Esophagus mucosa (tissue), 1 donor: ENCODE results near the gene PDLIM4. TPM values are rescaled to one million over a fixed set of nuclear protein-coding genes. Genes with fewer than 3 reads are reported as not detected.
A peak's percentile ranks its signal among the peaks of the same experiment; 100 is the strongest.

Experiments
- ATAC-seq: fragments of 200-7000 bp; cut with Tn5 transposase; one replicate; pipeline ENCODE4 v1.9.1; 2020
- total RNA-seq: library from RNA; stranded (reverse); gene quantifications from one replicate; pipeline ENCODE4 v1.2.4, GENCODE V29; 2023
- donor health status: DM: yes; HTN: yes; CAD: no.

The PDLIM4 gene
- 26.9 TPM for total RNA-seq

GRCh38 chr5:132257131-132258101 lies at the start of gene PDLIM4:
TSS of gene PDLIM4 (plus strand) at chr5:132257696. CDS start at chr5:132257735, 39 bp downstream.
- ATAC-seq: no peak

GRCh38 chr5:132207778-132208177 lies 49.7 kb upstream of the PDLIM4 start:
- no peak for ATAC-seq

GRCh38 chr5:132209131-132209530 lies 48.4 kb upstream of the PDLIM4 start:
- ATAC-seq: no peak

GRCh38 chr5:132209901-132210545 lies 47.5 kb upstream of the PDLIM4 start:
- no peak for ATAC-seq

- ATAC-seq: no peak
These were observed 46.6 kb upstream of the PDLIM4 start for GRCh38 chr5:132210944-132211343.

- ATAC-seq: no peak
These were observed 45.7 kb upstream of the PDLIM4 start for GRCh38 chr5:132211787-132212186.

GRCh38 chr5:132213666-132214065 lies 43.8 kb upstream of the PDLIM4 start:
- no peak for ATAC-seq

GRCh38 chr5:132214491-132214890 lies 43.0 kb upstream of the PDLIM4 start:
- ATAC-seq: no peak

GRCh38 chr5:132215329-132215728 lies 42.2 kb upstream of the PDLIM4 start:
- ATAC-seq: peak; percentile 95

GRCh38 chr5:132218321-132218720 lies 39.2 kb upstream of the PDLIM4 start:
- no peak for ATAC-seq

- ATAC-seq: no peak
These were observed 38.1 kb upstream of the PDLIM4 start for GRCh38 chr5:132219289-132219970.

- ATAC-seq: no peak
These were observed 37.5 kb upstream of the PDLIM4 start for GRCh38 chr5:132219981-132220380.

- ATAC-seq: no peak
These were observed 37.0 kb upstream of the PDLIM4 start for GRCh38 chr5:132220491-132220890.

- ATAC-seq: no peak
These were observed 35.5 kb upstream of the PDLIM4 start for GRCh38 chr5:132221781-132222648.

GRCh38 chr5:132222649-132223038 lies 34.9 kb upstream of the PDLIM4 start:
- no peak for ATAC-seq

GRCh38 chr5:132223861-132224260 lies 33.6 kb upstream of the PDLIM4 start:
- ATAC-seq: no peak

GRCh38 chr5:132224716-132225115 lies 32.8 kb upstream of the PDLIM4 start:
- no peak for ATAC-seq

- ATAC-seq: peak; percentile 49
These were observed 32.1 kb upstream of the PDLIM4 start for GRCh38 chr5:132225165-132226032.

- ATAC-seq: no peak
These were observed 30.8 kb upstream of the PDLIM4 start for GRCh38 chr5:132226516-132227234.

- no peak for ATAC-seq
These were observed 30.3 kb upstream of the PDLIM4 start for GRCh38 chr5:132227235-132227484.
